ENCODE data around the gene STXBP5. TPM values are rescaled to one million over a fixed set of nuclear protein-coding genes. Genes with fewer than 3 reads are reported as not detected.

Gene STXBP5
- total and polyA plus RNA-seq, 9 of the 15 experiments (the other 6 are each of a cell fraction or from before 2014, with no cell fraction given), result 23.3 to 172 (median 71.5) TPM

- Histone ChIP-seq H3K9me1 (ENCODE audit: control insufficient read depth, insufficient read depth, low read length) (no peaks in the 10 kb centered on the region), H3K4me3 (no peak overlapping the region), H3K27me3 (ENCODE audit: control insufficient read depth in 2 of 2, insufficient read depth in 2 of 2, low read length in 2 of 2) (no peaks in the 10 kb centered on the region), H3K9ac (ENCODE audit: insufficient read depth in 1 of 2, low read depth in 2 of 2, low read length in 2 of 2) (no peak overlapping the region), H3K36me3 (ENCODE audit: control insufficient read depth, insufficient read depth, low read length) (peaks cover 96% of the 10 kb centered on the region), H3K4me1 (replicated peaks in 1 of 2; ENCODE audit: control insufficient read depth in 2 of 2, insufficient read depth in 2 of 2, low read length in 2 of 2) (no peaks in the 10 kb centered on the region), H3K4me2 (ENCODE audit: insufficient read depth, low read length) (no peak overlapping the region), H3K27ac (ENCODE audit: extremely low read depth, low read depth, low read length) (no peak overlapping the region), H2AFZ (ENCODE audit: low read depth, low read length) (no peak overlapping the region), H3K79me2 (ENCODE audit: control insufficient read depth, insufficient read depth, low read length) (no peaks in the 10 kb centered on the region), H3K9me3 (replicated peaks; ENCODE audit: control insufficient read depth, insufficient read depth, low read depth, low read length) (peaks cover 7% of the 10 kb centered on the region), H4K20me1 (replicated peaks; ENCODE audit: control insufficient read depth, insufficient read depth, low read length) (no peaks in the 10 kb centered on the region)
- ATAC-seq, result no peak
- ChIA-PET POLR2A (interaction anchor here (1.6 kb wide), 1 partner anchor 11 kb away, joined by 3 read pairs; no protein-coding TSS in a partner anchor), CTCF (ENCODE audit: low intra/inter-chr PET ratio) (no interaction called here)
- no TSS peak for BruUV-seq (replicated peaks)
- no peak for FAIRE-seq
- in situ Hi-C loops (cut with MboI) (no loop called here), intact Hi-C loops (cut with micrococcal nuclease) (no loop called here)
- WGBS (ENCODE audit: insufficient coverage, low coverage, missing lambda C conversion rate), result 83% methylated on average over 2 of the region's 2 CpGs
- TF ChIP-seq DIDO1 (tag; IDR thresholded peaks at IDR 0.05; ENCODE audit: low read depth) (no peak), NCOA1 (IDR thresholded peaks at IDR 0.05; ENCODE audit: low read depth) (no peak), SMARCC2 (IDR thresholded peaks at IDR 0.05; ENCODE audit: low read depth) (no peak), ZNF408 (CRISPR knock-in tag; IDR thresholded peaks at IDR 0.05; ENCODE audit: low read depth) (no peak), KAT2B (IDR thresholded peaks at IDR 0.05; ENCODE audit: low read depth, low read length) (no peak), GATA2 (CRISPR knock-in tag; IDR thresholded peaks at IDR 0.05) (no peak), USF2 (CRISPR knock-in tag; IDR thresholded peaks at IDR 0.05) (no peak), SIN3B (IDR thresholded peaks at IDR 0.05; ENCODE audit: low read depth) (no peak), CHD4 (IDR thresholded peaks at IDR 0.05; ENCODE audit: insufficient read depth, insufficient replicate concordance, low read depth, low read length, poor library complexity, severe bottlenecking) (no peak)
- DNase-seq (ENCODE audit: extremely low read depth in 1 of 4, low spot score in 3 of 4), result no peak
Observed at GRCh38 chr6:147298461-147298860, 94.2 kb downstream of the STXBP5 start.

All from K562 (cell line).